Activated gamma-delta T cell (primary cell): ENCODE results near the gene ADGRD2.

Experiments used
- DNase-seq: peaks from one replicate; lab custom pipeline; 2025; lab: John Stamatoyannopoulos, UW

ADGRD2 gene

GRCh38 chr9:124456341-124457078 is 6.3 kb downstream of the ADGRD2 start:
- no peak for DNase-seq

DNA sequence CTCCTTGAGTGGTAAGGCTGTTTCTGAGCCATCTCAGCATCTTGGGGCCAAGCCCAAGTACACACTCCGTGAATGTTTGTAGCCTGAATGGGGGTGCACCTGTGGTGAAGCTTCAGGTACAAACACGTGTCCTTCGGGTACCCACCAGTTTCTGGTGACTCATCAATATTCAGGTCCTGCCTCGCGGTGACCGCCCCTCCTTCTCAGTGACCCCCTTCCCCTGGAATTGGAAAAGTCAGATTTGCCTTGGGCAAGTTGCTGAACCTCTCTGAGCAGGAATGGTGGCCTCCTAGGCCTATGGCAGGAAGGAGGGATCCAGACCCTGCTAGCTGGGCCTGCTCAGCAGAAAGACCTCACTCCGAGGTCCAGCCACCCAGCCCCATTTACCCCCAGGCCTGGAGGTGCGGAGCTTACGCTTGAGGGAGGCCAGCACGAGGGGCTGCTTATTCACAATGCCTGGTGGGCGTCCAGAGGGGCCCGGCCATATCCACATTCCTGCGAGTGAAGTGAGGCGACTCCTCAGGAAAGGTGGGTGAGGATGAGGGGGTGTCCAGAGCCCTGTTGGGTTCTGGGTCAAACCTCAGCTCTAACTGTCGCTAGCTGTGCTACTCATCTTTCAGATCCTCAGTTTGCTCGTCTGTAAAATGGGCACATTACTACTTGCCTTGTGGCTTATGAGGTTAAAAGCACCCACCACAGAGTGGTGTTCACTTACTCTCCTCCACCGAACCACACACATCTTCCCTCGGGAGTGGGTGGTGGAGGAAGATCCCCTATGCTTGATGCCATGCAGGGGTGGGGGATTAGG is 7.0 kb downstream of the ADGRD2 start:
- no peak for DNase-seq

DNA sequence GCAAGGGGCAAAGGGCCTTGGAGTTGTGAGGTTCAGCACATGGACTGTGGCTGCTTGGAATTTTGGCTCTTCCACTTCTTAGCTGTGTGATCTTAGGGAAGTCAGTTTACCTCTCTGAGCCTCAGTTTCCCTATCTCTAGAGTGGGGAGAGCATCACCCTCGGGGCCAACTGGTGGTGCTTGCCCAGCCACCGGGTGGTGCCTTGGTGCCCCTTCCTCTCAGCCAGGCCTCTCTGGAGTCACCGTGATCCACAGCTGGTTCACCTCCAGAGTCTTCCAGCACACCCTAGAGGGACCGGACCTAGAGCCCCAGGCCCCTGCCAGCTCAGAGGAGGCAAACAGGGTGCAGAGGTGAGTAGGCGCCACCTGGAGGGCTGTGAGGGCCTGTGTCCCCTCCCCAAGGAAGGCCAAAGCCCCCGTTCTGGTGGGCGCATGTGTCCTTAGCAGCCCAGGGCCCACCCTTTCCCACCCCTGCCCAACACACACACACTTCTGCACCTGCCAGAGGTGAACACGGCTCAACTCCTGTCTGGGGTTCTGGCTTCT is 7.7 kb downstream of the ADGRD2 start:
- DNase-seq, result no peak

- DNase-seq, result no peak
Observed at GRCh38 chr9:124458441-124458840, 8.2 kb downstream of the ADGRD2 start.

DNA sequence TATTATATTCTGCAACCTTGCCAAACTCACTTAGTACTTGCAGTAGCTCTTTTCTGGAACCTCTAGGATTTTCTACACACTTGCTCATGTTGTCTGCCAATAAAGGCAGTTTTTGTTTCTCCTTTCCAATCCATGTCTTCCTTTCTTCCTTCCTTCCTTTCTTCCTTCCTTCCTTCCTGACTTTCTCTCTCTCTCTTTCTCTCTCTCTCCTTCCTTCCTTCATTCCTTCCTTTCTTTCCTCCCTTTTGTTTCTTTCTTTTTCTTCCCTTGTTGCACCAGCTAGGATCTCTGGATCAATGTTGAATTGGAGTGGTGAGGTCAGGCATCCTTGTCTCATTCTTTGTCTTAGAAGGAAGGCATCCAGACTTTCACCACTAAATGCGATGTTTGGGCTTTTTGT is 12.5 kb downstream of the ADGRD2 start:
- DNase-seq, result no peak

DNA sequence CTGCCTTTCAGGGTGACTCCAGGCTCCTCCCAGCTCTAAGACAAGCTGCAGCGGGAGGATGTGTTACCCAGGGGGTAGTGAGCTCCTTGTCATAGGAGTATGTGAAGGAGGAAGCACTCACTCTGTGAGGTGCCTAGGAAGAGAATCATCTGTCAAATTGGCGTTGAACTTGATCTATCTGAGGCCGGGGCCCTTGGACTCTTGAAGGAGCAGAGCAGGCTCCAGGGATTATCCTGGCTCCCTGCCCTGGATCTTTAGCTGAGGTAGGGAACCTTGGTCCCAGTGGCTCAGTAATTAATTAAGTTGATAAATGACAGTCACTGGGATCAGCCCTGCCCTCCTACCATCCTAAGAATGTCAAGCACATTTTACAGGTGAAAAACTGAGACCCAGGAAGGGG is 15.5 kb downstream of the ADGRD2 start:
- DNase-seq, result no peak

DNA sequence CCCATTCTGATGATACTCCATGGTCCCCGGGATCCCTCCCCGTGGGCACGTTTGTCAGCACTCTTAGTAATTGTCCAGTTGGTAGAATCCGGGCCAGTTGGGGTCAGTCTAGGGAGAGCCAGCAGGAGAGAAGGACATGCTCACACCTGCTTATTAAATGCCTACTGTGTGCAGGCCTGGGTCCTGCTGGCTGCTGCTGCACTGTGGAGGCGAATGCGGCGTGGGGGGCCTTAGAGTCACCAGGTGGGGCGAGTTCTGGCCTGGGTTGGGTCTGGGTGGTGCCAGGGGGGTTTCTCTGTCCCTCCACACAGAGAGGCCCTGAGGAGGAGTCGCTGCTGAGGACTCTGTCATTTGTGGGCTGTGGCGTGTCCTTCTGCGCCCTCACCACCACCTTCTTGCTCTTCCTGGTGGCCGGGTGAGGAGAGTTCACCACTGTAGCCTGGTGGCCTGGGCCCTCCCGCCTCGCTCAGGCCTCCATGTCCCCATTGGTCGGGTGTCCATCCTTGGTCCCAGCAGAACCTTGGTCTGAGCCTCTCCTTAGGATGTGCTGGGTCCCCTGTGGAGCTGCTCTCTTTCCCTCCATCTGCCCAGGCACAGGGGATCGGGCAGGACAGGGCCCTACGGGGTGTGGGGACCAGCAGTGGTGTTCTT is 17.3 kb downstream of the ADGRD2 start:
- no peak for DNase-seq

DNA sequence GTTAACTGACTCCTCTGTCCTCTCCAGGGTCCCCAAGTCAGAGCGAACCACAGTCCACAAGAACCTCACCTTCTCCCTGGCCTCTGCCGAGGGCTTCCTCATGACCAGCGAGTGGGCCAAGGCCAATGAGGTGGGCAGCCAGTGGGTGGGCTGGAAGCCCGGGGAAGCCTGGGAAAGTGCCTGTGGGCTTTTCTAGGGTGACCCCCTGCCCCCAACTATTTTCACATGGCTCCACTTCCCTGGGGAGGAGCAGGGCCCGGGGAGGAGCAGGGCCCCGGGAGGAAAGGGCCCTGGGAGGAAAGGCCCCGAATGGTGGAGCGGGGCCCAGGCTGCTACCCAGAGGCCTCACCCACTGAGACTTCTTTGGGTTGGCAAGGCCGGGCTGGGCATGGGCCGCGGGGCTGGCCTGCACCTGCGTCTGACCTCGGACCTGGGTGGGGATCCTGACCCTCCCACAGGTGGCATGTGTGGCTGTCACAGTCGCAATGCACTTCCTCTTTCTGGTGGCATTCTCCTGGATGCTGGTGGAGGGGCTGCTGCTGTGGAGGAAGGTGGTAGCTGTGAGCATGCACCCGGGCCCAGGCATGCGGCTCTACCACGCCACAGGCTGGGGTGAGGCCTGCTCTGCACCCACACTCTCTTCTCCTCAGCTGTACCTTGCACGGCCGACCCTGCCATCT is 17.9 kb downstream of the ADGRD2 start:
- DNase-seq, result no peak

DNA sequence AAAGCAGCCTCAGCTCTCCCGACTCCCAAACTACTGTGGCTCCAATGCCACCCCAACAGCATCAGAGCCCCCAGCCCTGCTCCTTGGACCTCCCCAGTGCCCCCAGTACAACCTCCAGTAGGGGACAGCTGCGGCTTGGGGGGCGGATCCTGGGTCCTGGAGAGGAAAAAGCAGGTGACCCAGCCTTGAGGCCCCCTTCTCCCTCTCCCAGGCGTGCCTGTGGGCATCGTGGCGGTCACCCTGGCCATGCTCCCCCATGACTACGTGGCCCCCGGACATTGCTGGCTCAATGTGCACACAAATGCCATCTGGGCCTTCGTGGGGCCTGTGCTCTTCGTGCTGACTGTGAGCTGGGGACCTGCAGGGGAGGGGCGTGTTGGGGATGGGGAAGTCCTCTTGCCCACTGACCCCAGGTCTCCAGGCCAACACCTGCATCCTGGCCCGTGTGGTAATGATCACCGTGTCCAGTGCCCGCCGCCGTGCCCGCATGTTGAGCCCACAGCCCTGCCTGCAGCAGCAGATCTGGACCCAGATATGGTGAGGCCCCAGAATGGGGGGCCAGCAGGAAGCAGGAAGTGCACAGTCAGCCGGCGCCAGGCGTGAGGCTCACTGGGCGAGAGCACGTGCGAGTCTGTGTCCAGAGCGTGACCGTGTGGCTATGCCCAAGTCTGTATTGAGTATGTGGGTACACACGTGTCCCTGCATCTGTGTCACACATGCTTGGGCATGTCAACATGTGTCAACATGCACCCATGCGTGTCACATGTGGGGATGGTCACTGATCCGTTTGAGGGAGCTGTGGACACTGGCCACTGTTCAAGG is 19.0 kb downstream of the ADGRD2 start:
- DNase-seq, result no peak

GRCh38 chr9:124470306-124470705 is 20.1 kb downstream of the ADGRD2 start:
- no peak for DNase-seq

DNA sequence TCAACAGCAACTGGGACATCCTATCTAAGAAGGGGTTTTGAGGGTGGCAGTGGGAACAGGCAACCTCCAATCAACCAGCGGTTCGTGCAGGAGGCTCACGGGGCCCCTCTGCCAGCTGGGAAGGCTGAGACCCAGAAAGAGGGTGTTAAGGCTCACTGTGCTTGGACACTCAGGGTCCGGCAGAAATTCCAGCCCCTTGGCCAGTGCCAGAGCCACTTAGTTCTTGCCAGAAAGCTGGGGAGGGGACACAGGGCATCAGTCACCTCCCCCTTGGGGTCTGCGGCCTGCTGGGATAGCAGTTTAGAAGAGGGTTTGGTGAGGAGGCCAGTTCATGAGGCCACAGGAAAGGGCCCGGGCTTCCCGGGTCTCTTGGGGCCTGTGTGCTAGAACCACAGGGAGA is 20.5 kb downstream of the ADGRD2 start:
- DNase-seq, result no peak

DNA sequence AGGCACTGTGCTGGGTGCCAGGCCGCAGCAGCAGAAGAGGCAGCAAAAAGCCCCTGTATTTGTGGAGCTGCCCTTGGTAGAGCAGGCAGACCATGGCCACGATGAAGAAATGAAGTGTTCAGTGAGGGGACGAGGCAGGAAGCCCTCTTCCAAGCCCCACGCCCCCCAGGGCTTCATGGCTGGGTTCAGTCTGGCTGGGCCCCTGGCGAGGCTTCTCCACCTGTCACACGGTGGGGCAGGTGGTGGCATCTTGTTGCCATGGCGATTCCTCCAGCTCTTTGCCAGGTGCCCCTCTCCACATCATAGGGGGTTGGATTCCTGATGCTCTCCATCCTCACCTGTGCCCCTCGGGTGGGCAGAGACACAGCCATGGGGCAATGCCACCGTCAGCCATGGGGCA is 21.5 kb downstream of the ADGRD2 start:
- DNase-seq, result no peak

DNA sequence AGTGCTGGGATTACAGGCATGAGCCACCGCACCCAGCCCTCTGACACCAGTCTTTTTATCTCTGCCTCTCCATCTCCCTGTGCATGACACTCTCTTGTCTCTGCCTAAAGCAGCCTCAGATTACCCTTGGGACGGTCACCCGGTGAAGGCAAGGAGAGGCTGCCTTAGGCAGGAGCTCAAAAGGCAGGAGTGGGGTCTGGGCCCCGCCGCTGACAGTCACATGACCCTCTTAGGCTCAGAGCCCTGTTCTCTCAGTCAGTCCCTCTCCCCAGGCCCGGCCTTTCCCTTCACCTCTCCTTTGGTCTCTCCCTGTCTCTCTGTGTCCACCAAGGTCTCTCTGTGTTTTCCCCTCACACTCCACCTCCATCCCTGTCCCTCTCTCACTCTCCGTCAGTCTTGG is 22.5 kb downstream of the ADGRD2 start:
- no peak for DNase-seq

DNA sequence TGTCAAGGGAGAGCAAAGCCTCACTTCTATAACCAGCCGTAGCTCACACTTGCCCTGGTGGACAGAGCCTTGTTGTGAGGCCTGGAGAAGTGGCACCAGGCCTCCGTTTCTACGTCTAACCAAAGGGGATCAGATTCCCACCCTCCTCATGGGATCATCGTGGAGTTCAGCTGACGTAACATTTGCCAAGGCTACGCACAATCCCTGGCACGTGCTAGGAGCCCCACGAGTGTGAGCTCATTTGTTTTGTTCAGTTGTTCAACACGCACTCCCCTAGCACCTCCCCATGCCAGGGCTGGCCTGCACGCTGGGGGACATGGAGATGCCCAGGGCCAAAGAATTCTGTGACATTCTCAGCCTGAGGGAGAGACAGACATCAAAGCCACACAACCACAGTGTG is 23.1 kb downstream of the ADGRD2 start:
- no peak for DNase-seq

- DNase-seq, result no peak
Observed at GRCh38 chr9:124474151-124474550, 23.9 kb downstream of the ADGRD2 start.

DNA sequence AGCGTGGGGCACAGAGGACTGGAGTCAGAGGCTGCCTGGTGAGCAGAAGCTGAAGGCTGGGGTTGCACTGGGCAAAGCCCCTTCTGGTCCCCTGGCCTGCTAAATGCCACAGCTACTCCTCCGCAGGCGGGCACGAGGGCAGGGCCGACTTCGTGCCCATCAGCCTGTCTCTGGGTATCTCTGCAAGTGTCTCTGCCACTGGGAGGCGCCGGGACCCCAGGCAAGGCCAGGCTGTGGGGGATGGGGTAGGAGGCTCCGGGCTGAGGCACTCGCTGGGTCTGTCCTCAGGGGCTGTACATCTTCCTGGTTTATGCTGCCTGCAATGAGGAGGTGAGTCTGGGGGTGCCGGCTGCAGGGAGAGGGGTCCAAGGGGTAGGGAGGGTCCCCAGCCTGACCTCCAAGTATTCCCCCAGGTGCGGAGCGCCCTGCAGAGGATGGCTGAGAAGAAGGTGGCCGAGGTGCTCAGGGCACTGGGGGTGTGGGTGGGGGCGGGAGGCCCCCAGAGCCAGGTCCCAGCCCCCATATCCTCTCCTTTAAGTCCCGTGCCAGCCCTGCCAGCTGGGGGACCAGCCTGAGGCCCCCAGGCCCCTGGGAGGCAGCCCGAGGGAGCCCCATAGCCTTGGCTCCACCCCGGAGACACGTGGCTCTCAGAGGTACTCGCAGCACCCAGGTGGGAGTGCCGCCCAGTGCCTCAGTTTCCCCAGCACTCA is 25.1 kb downstream of the ADGRD2 start:
- no peak for DNase-seq

DNA sequence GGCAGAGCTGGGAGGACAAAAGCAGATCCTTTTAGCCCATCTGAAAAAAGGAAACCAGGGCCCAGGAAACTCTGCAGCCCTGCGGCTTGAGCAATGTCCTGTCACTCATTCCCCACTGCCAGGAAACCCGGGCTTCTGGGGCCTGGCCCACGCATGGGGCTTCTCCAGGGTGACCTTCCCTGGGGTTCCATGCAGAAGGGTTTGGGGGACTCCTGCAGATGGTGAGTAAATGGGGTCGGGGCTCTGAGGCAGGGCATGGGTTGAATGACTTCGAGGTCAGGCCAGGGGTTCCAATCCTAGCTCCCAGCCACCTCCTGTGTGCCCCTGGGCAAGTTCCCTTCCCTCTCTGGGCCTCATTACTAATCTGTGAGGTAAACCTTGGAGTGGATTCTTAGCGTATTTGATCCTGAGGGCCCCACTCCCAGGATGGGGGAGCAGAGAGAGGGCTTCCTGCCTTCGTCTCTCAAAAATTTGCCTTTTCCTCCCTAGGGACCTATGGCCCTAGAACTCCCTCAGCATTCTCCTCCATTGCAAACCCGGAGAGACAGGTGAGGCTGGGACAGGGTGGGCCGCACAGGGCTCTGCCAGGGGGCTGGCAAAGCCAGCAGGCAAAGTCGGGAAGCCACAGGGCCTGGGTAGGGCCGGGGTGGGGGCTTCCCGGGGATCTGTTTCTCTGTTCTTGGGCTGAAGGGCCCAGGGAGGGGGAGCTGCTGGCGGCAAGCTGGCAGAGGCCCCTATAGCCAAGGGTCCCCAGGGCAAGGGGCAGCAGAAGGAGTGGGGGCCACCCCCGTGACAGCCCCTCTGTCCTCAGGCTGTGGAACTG is 25.8 kb downstream of the ADGRD2 start:
- no peak for DNase-seq

DNA sequence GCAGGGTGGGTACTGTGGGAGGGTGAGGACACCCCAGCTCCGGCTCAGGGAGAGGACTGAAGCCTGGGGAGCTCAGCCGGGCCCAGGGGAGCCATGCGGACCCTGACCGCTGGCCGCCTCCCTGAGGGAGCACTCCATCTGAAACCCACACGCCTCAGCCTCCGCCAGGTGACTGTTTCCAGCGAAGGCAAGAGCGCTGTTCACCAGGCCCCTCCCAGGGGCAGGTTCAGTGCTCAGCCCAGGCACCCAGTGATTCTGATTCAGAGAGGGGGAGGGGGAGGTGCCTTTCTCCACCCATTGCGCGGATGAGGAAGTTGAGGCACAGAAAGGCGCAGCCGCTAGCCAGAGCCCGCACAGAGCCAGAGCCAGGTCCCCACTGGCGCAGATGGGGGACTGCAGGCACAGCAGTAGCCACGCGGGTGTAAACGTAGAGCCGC is 27.0 kb downstream of the ADGRD2 start:
- no peak for DNase-seq

- DNase-seq, result no peak
Observed at GRCh38 chr9:124477648-124478285, 27.5 kb downstream of the ADGRD2 start.
